GM19238 (cell line): Measurements from ENCODE around the gene SLC7A6.
"Not testable (repeated sequence)": the region's sequence is repeated elsewhere in the genome, so short reads cannot be mapped to it uniquely, and the experiment has no call there.

Experiments used
- DNase-seq: peaks from one replicate; pipeline ENCODE4 v3.0.0; 2011; ENCODE audit warnings: low spot score; ENCODE audit not compliant: insufficient read length

SLC7A6 gene

DNA sequence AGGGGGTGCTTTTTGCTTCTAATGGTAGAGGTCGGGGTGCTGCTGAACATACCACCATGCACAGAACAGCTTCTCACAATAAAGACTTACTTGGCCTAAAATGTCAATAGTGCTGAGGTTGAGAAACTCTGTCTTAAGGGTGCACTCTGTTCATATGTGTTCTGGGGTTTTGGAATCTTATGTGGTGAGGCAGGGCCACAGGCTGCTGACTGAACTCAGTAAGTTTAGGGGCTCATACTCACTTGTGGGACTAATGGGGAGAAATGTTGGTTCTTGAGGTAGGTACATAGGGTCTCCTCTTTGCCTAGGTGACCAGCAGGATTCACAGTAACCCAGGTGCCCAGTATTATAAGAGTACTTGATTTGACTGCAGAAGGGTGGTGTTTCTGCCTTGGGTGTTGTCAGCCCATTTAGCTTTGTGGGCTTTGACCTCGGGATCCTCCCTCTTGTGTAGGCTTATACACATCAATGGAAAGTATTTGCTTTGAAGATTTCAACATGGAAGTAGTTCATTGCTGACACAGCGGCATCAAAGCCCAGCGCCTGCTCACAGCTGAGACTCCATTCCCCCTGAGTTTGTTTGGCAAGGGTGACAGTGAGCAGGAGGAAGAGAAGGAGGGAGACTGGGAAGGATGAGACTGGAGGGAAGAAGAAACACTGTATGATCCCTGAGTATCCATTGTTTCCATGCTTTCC is 17.2 kb downstream of the SLC7A6 start:
- DNase-seq = no peak

- no peak for DNase-seq
Measured at GRCh38 chr16:68282064-68282452, 17.7 kb downstream of the SLC7A6 start.

GRCh38 chr16:68283346-68283745 is 19.0 kb downstream of the SLC7A6 start:
- no peak for DNase-seq

DNA sequence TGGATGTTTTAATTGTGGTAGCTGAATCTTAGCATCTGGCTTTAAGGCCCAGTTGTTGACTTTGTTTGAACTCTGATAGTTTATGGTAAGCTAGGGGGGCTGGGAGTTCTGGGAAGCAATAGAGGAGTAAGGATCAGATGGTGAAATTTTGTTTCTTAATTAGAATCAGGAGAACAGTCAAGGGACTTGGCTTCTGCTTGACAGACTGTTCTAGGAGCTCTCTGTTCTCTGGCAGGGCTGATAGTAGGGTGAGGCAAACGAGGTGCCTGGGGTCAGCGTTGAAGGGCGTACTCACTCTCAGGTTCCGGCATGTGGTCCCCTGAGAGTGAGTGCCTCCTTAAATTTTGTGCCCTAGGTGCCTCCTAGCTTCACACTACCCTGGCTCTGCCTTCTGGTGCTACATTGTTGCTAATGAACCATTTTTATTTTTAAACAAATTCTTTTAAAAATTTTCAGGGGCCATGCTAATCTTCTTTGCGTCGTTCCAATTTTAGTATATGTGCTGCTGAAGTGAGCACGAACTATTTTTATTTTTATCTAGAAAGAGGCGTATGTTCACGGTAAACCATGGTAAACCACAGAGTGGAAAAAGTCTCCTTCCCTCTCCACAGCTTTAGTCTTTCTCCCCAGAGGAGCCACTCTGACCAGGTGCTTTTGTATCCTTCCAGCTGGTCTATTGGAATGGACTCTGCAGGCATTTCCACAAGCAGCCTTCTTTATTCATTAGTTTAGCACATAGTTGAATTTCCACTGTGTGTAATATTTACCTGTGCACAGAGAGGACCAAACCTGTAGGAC is 19.7 kb downstream of the SLC7A6 start:
- peak; percentile 51 for DNase-seq

DNA sequence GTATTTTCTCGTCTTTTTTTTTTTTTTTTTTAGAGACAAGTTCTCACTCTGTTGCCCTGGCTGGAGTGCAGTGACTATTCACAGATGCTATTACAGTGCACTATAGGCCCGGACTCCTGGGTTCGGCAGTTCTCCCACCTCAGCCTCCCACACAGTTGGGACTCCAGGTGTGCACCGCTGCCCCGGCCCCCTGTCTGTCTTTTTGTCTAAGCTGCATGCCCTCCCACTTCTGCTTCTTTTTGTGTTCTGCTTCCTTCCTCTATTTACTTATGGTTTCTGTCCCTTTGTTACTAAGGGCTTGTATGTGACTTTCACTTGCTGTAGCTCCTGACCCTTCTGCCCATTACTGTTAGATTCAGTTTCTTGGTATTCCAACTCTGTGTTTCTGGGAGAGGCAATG is 20.5 kb downstream of the SLC7A6 start:
- peak; percentile 51 for DNase-seq

DNA sequence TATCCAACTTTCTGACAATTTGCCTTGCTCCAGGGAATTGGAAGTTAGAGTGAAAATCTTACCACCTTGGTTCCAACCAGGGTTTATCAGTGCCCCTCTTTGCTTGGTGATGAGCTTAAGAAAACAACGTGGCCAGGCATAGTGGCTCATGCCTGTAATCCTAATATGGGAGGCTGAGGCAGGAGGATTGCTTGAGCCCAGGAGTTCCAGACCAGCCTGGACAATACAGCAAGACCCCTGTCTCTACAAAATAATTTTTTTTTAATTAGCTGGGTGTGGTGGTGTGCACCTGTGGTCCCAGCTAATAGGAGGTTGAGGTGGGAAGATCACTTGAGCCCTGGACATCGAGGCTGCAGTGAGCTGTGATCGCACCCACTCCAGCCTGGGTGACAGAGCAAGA is 21.4 kb downstream of the SLC7A6 start:
- DNase-seq = no peak

DNA sequence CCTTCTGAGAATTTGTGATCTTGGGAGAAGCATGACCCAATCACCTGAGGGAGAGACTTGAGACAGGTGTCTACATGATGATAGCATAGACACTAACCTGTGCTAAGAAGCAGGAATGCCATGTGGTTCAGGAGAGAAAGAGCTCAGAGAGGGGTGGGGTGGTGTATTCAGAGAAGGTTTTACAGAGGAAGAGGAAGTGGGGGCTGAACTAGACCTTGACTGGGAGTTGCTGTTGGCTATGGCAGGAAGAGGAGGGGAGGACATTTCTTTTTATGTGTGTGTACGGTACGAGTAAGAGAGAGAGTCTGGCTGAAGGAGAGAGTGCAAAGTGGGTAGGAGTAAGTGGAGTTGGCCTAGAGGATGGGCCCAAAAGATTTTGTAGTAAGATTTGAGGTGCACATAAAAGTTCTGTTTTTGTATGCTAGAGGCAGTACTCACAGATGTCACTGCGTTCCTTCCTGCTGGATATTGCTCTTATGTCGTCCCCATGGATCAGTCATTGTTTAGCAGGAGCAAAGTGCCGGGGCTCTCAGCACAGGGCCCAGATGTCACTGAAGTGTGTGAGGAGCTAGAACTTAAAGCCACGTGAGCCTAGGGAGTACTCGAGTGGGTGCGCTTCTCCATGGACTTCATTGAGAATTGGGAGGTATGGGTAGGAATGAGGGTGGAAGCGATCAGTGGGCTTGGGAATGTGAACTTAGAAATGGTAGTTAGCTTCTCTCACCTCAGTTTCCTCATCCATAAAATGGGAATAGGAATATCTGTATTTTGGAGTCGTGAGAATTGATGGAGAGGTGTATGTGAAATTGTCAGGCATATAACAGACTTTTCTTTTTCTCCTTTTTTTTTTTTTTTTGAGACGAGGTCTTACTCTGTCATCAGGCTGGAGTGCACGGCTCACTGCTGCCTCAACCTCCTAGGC is 22.1 kb downstream of the SLC7A6 start:
- no peak for DNase-seq

GRCh38 chr16:68287276-68288251 is 23.2 kb downstream of the SLC7A6 start:
- no peak for DNase-seq

DNA sequence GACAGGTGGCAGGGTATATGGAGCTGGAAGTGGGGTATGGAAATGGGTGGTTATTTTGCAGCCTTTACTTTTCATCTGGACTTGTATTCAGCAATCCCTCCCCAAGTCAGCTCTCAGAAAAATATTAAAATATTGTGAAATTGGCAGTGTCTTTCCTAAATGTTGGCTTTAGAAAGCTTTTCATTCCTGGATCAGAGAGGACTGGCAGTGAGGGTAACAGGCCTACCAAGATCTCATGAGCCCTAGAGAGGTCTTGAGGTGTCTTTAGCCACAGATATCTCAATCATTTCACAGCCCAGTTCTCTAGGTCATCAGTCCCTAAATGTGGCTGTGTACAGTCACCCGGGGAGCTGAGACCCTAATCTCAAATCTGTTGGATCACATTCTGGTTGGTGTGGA is 23.9 kb downstream of the SLC7A6 start:
- DNase-seq = no peak

GRCh38 chr16:68288796-68289195 is 24.5 kb downstream of the SLC7A6 start:
- not testable (repeated sequence) for DNase-seq

DNA sequence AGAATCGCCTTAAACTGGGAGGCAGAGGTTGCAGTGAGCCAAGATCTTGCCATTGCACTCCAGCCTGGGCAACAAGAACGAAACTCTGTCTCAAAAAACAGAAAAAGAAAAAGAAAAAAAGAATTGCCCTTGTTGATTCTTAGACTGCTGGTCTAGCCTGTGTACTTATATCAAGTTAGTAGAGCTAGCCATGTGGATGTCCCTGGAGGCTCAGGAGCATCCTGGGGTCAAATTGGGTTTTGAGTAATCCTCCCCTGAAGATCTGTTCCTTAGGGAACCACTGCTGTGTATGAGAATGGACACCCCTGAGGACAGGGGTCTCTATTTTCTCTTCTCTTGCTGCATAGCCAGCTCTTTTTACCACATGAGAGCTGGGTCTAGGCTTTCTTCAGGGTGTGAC is 24.9 kb downstream of the SLC7A6 start:
- no peak for DNase-seq

DNA sequence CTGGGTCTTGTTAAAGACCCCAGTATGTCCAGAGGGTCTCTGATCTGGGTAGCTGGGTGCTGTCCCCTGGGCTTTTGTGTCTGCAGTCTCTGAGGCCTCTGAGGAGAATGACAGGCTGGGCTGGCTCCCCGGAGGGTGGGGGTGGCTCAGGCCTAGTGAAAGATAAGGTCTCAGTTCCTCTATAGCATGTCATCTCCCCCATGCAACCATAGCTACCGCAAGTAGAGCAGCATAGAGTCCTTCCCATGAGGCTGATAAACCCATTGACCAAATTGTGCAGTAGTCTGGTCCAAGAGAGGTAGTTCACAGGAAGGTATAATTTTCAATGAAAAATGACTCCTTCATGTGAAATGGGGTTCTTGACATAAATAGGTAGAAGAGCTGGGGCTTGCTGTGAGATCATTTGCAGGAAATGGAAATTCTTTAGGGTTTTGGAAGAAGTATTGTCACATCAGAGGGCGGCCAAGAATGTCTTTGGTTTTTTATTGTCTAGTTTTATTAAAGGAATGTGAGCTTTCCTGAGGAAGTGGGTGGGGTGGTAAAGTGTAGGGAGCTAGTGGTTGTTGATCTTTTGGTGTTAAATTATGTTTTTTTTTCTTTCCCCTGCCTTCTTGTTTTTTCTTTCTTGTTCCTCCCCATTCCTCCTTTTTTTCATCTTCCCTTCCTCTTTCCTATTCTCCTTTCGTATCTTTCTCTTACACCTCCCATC is 25.4 kb downstream of the SLC7A6 start:
- peak; percentile 62 for DNase-seq

DNA sequence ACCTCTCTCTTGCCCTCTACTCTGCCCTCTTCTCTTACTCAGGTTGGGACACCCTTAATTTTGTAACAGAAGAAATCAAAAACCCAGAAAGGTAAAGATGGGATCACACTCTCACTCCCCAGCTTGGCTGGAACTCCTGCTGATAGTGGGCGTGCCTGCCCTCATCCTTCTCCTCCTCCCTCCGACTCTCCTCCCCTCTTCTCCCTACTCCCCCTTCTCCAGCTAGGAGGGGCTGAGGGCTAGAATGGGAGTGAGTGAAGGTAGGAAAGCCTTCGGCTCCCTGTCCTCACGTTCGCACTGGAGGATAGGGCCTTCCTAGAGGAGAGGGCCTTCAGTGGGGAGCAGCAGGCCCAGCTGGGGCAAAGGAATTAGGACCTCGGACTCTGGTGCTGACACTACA is 26.1 kb downstream of the SLC7A6 start:
- no peak for DNase-seq

DNA sequence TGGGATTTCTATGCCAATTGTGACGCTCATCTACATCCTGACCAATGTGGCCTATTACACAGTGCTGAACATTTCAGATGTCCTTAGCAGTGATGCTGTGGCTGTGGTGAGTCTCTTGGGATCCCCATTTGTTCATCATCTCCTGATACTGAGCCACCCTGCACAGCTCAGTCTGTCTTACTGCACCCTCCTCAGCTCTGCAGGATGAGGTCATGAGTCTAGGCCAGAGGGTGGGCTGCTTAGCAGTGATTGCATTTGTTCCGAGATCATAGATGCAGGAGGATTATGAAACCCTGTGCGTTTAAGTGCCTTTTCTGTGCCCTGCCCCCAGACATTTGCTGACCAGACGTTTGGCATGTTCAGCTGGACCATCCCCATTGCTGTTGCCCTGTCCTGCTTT is 26.9 kb downstream of the SLC7A6 start:
- no peak for DNase-seq

DNA sequence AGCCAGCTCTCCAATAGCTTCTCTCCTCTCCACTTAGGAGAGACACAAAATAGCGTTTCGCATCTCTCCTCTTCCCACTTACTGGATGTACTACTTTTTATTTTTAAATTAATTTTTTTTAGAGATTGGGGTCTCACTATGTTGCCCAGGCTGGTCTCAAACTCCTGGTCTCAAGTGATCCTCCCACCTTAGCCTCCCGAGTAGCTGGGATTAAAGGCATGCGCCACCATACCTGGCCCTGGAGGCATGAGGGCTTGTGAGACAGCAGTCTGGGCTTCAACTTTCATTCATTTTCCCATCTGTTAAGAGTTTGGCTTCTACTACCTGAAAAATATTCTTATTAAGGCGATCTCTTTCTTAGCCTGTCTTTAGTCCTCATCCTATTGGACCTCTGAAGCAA is 28.1 kb downstream of the SLC7A6 start:
- no peak for DNase-seq

- no peak for DNase-seq
Measured at GRCh38 chr16:68296291-68296690, 32.0 kb downstream of the SLC7A6 start.

- no peak for DNase-seq
Measured at GRCh38 chr16:68296693-68297092, 32.4 kb downstream of the SLC7A6 start.

DNA sequence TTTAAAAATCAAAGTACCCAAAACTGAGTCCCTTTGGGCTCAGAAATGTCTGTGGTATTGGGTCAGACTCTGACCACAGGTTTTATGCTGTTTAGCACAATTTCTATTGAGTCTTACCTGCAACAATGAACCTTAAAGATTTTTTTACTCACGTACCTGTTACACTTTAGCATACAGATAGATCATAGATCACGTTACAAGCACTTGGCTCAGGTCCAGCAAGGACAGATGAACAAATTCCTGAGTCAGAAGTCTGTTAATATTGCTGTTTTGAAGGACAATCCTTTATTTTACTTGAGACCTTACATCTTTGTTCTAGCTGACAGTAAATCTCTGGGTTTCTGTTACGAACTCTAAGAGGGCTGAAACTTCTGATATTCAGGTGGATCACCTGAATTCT is 33.6 kb downstream of the SLC7A6 start:
- DNase-seq = no peak

DNA sequence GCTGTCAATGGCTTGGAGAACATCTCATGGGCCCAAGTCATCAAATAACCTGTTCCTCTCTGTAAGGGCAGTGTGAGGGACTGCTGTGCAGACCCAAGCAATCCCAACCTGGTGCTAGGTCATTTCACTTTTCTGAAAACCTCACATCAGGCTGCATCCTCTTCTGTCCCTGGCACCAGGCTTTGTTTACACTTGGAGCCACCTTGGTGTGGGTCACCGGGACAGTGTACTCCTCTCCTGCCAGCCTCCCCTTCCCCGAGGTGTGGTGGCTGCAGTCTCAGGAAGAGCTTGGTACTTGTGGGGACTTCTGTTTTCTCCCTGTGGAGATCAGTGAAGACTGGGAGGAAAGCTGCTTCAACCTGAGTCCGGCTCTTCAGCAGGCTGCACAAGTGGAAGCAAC is 34.0 kb downstream of the SLC7A6 start:
- no peak for DNase-seq

DNA sequence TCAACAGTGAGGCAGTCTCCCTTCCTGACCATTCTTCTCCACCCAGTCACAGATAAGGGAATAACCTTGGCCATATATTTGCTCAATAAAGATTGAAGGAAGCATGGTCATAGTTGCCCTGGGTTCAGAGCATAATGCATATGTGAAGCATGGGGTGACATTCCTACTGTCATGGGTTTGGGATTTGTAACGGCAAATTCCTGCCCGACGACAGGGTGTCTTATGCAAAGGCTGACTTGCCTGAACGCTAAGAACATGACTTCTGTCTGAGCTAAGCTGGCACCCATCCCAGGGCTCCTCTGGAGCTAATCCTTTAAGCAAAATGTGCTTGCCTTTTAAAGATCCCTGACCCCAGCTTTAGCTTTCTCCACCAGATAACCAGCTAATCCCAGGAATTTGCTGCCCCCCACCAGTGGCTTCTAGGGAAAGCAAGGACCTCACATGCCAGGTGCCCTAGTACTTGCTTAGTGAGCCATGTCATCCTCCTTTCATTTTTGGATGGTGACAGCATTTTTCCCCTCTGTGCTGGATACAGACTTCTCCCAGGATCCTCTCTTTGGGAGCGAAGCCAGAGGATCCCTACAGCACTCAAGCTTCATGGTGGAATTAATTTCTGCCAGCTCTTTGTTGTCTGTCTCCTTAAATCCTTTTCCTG is 34.7 kb downstream of the SLC7A6 start:
- no peak for DNase-seq
